GM18867 (cell line): ENCODE results near the gene SCN4B.

Source experiments
- ATAC-seq: cut with Tn5 transposase; IDR thresholded peaks from one replicate; pipeline ENCODE4 v1.9.1; 2021; ENCODE audit warnings: mild to moderate bottlenecking, moderate library complexity; ENCODE audit not compliant: unreplicated experiment

SCN4B gene

DNA sequence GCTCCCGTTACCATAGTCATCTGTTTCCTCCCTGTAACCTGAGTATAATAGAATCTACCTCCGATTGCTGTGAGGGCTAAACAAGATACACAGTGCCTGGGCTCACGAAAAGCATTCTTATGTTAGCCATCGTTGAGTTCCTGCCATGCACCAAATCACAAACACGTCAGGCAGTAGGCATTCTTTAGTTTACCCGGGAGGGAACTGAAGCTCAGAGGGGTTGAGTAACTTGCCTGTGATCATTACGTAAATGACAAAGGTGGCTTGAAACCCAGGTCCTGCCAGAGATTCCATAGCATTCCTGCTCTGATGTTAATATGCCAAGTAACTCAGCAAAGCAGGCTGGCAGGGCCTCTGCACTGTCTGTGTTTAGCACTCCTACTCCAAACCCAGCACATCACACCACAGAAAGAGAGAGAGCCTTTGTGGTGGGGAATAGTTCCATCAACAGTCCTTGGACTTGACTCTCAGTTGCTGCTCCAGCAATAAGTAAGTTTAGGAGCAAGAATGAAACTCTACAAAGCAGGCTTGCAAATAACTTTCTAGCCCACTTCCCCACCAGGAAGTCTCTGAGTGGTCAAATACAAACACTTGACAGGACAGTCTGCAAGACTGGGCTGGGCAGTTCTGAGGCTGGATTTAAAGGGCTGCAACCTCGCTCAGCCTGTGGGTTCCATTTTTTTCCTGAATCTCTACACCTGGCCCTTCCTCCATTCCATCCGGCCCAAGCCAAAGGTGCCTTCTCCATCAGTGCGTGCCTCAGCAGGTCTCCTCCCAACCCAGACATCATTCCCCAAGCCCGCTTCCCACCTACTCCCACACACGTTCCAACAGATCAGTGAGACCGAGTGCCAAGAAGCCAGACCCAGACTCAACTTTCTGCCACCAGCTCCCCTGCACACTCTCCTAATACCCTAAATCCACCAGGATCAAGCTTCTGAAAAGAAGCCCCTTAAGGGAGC is 22.7 kb upstream of the SCN4B start:
- no peak for ATAC-seq

DNA sequence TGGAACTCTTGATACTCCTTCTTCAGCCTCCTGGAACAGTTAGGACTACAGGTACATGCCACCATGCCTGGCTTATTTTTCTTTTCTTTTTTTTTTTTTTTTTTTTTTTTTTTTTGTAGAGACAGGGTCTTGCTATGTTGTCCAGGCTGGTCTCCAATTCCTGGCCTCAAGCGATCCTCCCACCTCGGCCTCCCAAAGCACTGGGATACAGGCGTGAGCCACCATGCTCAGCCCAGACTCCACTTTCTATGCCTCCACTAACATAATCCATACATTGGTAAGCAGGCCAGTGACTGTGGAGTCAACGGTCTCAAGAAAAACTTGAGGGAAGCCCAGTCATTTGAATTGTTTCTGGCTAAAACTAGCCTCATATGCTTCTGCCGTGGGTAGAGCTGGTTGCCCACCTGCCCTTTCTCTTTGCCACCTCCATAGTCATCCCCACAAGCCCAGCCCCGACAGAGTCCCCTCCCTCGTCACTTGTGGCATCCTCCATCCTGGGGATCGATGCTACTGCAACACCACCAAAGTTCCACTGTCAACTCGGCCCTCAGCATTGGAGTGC is 21.5 kb upstream of the SCN4B start:
- ATAC-seq: no peak

DNA sequence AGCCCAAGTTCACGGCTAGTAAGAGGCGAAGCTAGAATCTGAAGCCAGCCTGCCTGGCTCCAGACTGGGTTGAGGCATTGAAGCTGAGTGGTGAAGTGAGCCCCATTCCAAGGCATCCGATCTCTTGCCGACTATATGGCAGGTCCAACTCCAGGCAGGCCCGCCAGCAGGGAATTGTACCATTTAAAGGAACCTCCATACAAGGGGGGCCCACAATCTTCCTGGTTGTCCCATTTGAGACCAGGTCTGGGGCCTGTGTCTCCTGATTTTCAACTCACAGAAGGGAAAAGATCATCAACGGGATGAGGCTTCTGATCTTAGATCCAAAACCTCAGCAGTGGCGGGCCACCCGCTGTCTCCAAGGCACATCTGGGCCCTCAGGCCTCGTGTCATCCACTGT is 19.7 kb upstream of the SCN4B start:
- ATAC-seq: no peak

DNA sequence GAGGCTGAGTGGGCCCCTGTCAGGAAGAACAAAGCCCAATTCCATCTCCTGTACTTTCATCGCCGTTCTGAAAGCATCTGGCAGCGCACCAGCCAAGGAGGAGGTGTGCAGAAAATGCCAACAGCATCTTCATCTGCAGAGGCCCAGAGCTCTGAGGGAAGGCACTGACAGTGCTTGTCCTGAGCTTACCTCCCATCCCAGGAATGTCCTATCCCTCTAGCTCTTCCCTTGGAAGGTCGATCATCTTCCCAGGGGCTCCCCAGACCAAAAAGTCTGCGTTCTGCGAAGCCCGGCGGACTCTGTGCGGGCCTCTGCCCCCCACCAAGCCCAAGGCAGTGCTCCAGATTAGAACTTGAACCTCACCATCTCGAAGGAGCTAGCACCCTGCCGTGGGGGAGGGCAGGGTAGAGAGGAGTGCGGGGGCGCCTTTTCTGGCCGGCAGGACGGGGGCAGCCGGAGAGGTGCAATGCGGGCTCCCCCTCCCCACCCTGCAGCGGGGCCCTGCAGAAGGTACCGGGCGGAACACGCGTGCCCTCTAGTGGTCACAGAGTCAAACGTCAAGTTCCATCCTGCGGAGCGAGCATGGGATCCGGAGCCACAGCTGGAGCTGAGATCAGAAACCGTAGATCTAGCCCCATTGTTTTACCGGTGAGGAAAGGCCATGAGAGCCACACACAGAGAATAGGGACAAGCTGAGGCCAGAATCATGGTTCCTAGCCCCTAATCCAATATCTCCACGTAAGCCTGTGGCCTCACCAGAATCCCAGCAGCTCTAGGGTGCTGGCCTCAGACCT is 18.8 kb upstream of the SCN4B start:
- peak; percentile 42 for ATAC-seq

DNA sequence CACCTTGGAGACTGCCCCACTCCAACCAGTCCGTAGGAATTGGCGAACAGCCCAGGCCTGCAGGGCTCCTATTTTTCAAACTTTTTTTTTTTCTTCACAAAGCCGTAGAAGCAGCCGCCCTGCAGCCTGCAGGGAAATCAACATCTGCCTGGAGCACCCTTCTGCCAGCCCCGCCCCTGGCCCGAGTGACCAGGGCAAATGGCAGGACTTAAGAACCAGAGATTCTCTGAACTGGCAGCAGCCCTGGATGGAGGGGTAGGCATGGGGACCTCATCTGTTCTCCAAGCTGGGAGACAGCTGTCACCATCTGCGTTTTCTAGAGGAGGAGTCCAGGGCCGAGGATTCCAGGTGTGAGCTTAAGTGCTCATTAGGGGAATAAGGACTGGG is 18.3 kb upstream of the SCN4B start:
- ATAC-seq: no peak

DNA sequence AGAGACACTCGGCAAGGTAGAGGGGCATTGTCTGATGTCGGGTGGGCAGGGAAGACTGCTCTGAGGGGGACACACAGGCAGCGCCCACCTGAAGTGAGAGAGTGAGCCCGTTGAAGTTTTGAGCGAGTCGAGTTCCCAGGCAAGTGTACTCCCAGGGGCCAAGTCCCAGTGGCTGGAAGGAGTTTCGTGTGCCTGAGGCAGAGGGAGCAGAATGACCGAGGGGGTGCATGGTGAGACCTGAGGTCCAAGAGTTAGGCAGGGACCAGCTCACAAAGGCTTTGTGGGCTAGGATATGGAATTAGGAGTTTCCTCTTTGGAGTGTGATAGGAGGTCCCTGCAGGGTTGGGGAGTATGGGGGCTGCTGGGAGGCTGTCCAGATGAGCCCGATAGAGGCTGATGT is 17.6 kb upstream of the SCN4B start:
- no peak for ATAC-seq

DNA sequence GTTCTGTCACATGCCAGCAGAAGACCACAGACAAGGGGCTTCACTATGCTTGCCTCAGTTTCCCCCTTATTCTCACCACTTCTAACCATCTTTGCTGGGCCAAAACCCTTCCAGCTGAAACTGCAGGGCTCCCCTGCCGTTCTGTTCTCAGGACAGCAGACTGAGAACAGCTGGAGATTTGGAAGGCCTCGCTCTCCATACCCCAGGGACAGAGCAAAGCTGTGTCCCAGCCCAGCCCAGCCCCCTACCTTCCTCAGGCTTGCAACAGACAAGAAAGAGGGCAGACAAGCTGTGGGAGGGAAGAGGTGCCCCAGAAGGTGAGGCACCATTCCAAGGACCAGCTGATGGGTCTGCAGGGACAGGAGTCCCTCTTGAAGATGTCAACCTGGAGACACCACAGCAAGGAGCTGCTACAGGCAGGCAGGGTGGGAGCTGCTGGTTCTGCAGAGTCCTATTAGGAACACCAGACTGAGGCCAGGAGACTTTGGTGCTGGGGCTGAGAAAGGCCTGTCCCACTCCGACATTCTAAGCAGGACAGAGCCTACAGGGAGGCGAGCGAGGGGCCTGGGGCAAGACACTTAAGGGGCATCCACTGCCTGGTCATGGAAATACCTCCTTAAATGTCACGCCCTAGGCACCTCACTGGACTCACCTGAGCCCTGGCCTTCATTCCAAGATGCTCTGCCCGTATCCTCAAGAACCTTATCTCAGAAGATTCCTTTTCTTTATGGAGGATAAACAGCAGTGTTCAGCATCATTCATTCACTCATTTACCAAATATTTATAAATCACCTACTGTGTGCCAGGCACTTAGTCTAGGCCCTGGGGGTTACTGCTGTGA is 16.9 kb upstream of the SCN4B start:
- no peak for ATAC-seq

DNA sequence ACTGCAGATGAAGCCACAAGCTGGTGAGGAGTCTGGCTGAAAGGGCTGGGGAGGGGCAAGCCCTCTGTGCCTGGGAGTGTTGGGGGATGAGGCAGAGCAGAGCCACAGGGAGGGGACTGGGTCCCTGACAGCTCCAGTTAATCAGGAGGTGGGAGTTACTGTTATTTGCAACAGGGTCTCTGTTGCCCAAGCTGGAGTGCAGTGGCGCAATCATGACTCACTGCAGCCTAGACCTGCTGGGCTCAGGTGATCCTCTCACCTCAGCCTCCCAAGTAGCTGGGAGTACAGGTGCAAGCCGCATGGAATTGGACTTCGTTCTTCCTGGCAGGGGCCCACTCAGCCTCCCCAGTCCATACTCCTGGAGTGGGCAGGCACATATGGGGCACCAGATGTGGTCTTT is 16.1 kb upstream of the SCN4B start:
- ATAC-seq: no peak

DNA sequence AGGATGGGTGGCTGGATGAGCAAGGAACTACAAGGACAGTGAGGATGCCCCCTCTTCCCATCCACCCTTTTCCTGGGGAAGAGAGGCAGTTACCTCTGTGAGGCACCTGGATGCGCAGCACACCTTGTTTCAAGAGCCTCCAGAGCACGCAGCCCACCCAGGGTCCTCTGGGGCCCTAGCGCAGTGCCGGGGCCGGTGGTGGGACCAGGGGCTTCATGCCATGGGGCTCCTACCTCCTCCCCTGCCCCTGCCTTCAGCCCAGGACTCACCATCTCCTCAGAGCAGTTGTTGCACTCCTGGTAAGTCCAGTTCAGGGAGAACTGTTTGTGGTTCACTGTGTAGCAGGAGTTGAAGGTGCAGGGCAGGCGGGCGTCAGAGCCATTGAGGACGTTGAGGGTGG is 15.7 kb upstream of the SCN4B start:
- no peak for ATAC-seq

DNA sequence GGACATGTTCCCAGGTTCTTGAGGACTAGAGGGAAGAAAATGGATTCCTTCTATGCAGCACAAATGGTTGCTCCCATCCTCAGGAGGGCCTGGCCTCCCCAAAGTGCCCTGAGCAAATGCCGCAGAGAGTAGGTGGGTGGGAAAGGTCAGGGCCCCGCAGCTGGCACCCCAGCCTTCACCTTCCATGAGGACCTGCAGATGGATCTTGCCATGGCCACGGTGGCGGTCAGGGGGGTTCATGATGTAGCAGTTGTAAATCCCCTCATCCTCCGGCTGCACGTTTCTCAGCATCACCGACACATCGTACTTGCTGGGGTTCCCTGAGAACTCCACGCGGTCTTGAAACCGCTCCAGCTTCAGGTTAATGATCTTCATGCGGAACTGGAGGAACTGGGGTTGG is 15.3 kb upstream of the SCN4B start:
- ATAC-seq: no peak

DNA sequence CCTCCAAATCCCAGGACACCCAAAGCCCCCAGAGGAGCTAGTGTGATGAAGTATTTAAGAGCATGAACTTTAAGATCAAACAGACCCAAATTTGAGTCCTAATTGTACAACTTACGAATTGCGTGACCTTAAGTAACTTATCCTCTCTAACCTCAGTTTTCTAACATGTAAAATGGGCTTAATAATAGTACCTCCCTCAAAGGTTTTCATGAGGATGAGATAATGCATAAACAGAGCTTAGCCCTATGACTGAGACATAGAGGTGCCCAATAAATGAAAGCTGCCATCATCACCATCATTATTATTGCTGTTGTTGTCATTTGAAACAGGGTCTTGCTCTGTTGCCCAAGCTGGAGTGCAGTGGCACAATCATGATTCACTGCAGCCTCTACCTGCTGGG is 14.6 kb upstream of the SCN4B start:
- no peak for ATAC-seq

DNA sequence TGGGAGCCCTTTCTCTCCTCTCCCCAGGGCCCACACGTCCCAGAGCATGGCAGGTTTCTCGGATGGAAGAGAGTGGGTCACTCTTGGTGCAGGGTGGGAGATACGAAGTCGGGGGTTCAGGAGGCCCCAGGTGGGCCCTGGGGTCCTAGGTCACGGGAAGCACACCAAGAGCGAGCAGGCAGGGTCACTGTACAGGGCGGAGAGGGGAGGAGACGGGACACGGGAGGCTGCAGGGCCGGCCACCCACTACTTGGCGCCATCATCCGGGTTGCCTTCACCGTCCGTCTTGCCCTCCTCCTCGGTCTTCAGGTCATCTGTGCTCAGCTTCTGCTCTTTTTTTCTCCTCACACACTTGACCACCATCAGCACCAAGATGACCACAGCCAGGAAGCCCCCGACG is 14.0 kb upstream of the SCN4B start:
- no peak for ATAC-seq

DNA sequence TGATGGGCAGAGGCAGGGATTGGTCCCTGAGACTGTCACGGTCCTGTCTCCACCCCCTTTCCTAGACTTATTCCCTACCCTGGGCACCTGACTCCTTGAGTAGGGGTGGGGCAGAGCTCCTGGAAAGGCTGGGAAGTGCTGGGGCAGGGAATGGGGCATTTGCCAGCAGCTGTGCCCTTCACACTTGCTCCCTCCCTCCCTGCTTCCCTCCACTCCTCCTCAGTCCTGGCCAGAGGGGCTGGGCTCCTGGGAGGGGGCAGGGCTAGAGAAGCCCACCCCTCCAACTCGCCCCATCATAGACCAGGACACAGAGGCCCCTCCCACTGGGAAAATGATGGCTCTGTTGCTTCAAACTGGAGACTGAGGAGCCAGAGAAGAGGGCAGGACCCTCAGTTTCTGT is 12.3 kb upstream of the SCN4B start:
- ATAC-seq: no peak

DNA sequence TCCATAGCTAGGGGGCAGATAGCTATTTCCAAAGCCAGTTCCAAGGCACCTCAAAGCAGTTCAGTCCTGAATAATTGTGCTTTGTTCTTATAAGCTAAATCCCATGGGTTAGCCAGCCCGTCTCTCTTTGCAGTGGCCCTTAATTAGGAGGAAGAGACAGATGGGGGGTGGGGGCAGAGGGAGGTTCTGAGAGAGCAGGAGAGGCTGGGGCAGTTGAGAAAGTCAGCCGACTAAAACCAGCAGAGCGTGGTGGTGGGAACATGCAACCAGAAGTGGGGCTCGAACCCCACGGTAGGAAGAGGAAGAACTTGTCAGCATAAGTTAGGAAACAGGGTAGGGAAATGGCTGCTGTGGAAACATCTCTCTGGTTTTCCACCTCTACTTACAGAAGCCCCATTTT is 10.9 kb upstream of the SCN4B start:
- ATAC-seq: no peak

DNA sequence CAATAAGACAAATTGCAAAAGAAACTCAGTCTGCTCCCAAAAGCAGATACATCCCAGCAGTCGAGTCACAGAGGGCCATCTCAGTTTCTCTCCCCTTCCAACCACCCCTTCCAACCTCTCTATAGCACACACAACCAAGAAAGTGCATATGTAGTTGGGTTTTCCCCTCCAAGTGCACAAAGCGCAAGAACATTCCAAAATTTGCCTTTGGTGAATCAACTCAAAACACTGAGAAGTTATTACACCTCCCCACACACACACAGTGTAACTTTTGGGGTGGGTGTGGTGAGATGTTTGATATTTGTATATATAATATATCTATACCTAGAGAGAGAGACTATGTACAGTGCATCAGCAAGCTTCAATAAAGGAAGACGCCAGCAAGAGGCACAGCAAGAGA is 10.2 kb upstream of the SCN4B start:
- no peak for ATAC-seq

DNA sequence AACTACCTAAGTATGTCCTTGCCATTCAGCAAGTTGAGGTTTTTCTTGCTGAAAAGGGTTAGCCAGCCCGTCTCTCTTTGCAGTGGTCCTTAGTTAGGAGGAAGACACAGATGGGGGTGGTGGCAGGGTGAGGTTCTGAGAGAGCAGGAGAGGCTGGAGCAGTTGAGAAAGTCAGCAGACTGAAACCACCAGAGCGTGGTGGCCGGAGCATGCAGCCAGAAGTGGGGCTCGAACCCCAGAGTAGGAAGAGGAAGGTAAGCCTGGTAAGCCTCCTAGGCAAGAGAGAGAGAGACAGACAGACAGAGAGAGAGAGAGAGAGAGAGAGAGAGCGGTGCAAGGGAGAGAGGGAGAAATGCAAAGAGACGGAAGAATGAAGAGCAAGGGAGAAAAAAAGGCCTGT is 9.2 kb upstream of the SCN4B start:
- no peak for ATAC-seq

DNA sequence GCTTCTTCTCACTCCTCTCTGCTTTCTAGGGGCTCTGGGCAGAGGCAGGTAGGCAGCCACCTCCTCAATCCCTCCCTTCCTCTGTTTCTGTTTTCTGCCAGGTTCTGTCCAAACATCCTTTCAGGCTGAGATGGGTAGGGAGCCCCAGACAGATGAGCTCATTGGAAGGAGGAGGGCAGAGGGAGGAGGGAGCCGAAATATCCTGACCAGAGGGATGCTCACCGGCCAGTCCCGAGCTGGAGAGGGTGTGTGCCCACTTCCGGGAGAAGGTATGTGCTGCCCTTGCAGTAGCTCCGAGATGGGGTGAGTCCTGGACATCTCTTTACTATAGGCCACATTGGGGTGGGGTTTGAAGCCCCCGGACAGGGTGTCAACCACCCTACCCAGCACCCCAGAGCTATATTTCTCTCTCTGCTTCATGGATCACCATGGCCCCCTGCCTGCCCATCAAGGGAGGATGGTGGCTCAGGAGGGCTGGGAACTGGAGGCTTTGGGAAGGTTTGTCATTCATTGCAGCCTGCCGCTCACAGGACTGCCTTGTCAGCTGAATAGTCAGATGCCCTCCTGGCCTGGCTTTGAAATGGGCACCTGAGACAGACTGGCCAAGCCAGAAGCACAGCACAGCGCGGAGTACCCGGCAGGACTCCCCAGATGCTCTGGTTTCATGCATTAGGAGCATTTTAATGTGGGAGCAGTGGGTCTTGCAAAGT is 4.7 kb upstream of the SCN4B start:
- ATAC-seq: no peak

DNA sequence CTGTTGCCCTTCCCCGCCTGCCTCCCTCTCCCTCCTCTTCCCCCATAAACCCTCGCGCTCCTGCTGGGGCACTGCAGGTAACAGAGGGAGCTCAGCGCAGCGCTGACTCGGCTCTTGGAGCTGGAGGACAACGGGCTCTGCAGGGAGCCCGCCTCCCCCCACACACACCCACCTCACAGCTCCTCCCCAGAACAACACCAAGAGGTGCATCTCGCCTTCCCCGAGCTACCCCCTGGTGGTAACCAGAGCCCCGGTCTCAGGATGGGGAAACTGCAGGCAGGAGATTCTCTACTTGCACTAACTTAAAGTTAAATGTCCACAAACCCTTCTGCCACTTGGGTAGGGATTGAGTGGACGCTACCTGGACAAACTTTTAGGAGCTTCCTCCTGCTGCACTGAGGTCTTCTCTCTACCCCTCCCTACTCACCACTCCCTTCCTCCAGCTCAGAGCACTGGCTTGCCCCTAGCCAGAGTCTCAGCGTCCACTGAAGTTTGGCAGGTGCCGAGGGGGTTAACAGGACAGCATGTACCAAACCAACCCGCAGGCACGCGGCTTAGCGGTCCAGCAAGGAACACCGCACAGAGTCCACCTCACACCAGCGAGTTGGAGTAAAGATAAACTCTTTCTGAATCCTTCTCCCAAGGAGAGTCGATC is 4.0 kb upstream of the SCN4B start:
- ATAC-seq: no peak

DNA sequence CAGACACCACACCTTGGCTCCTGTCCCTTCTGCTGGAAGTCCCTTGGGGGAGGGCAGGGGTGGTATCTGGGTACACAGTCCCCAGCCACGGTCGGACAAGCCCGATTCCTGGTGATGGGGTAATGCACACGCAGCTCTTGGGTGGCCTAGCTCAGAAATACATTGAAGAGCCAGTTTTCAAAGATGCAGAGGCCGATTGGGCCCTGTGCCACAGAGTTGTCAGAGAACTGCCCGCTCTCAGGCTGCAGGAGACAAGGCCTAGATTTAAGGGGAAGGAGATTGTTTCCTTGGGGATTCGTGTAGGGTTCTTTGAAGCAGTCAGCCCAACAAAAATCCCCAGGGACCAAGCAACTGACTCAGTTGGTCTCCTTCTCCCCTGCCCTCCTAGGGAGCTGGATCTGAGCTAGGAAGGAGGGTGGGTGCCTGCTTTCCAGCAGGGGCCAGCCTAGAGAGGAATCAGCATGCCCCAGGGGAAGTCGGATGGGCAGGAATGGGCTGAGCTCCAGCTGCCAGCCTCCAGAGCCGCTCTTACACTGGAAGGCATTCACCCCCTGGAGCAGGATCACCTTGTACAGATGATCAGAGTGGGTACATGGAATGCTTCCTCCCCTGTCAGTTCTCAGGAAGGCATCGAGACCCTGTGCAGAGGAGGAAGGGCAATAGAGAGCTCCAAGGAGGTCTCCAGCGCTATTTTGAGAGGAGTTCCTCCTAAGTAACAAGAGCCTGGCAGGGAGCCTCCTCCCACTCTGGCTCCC is 3.3 kb upstream of the SCN4B start:
- ATAC-seq: no peak
